Neural cell (in vitro differentiated cells): ENCODE data around the gene PDE11A. TPM values are rescaled to one million over a fixed set of nuclear protein-coding genes. Genes with fewer than 3 reads are reported as not detected.

Source experiments
- H2AFZ ChIP-seq: fragments of 200-600, 300-800 bp; sonication (generic), shearing (Covaris generic); 2 replicates; pipeline ENCODE4 v1.6.0; 2014; ENCODE audit warnings: low read depth, mild to moderate bottlenecking, antibody characterized with exemption, low read length, moderate library complexity
- H3F3A ChIP-seq: fragments of 200-600 bp; shearing (Covaris generic); 2 replicates; pipeline ENCODE4 v1.6.1; 2016; ENCODE audit warnings: mild to moderate bottlenecking, moderate library complexity, mixed read lengths, antibody characterized with exemption, low read length; ENCODE audit not compliant: insufficient read depth, poor library complexity, severe bottlenecking
- H3K27ac ChIP-seq: fragments of 200-600, 300-800 bp; sonication (generic), shearing (Covaris generic); 2 replicates; pipeline ENCODE4 v1.5.1; 2014; ENCODE audit warnings: mild to moderate bottlenecking, low read length, moderate library complexity
- H3K27me3 ChIP-seq: fragments of 300-800, 200-600 bp; sonication (generic), shearing (Covaris generic); 2 replicates; pipeline ENCODE4 v1.6.0; 2014; ENCODE audit warnings: mild to moderate bottlenecking, low read depth, low read length, moderate library complexity; ENCODE audit not compliant: insufficient read depth
- H3K36me3 ChIP-seq: fragments of 300-800, 200-600 bp; sonication (generic), shearing (Covaris generic); 2 replicates; pipeline ENCODE4 v1.5.1; 2014; ENCODE audit warnings: mild to moderate bottlenecking, antibody characterized with exemption, low read length, moderate library complexity; ENCODE audit not compliant: insufficient read depth
- H3K4me2 ChIP-seq: fragments of 300-800, 200-600 bp; sonication (generic), shearing (Covaris generic); 2 replicates; pipeline ENCODE4 v1.6.0; 2014; ENCODE audit warnings: mild to moderate bottlenecking, low read length
- H3K4me3 ChIP-seq: fragments of 300-800, 200-600 bp; sonication (generic), shearing (Covaris generic); 2 replicates; pipeline ENCODE4 v1.5.1; 2014; ENCODE audit warnings: mild to moderate bottlenecking, low read length, moderate library complexity
- H3K79me2 ChIP-seq: fragments of 200-600 bp; shearing (Covaris generic); replicated peaks from 2 replicates; pipeline ENCODE4 v1.6.0; 2014; ENCODE audit warnings: mild to moderate bottlenecking, low read length, moderate library complexity; ENCODE audit not compliant: insufficient read depth
- H3K9ac ChIP-seq: fragments of 300-800, 200-600 bp; sonication (generic), shearing (Covaris generic); 2 replicates; pipeline ENCODE4 v1.6.1; 2016; ENCODE audit warnings: mild to moderate bottlenecking, low read length, mixed read lengths
- H3K9me2 ChIP-seq: fragments of 200-600 bp; shearing (Covaris generic); 2 replicates; pipeline ENCODE4 v1.6.1; 2016; ENCODE audit warnings: mild to moderate bottlenecking, low read length, mixed read lengths; ENCODE audit not compliant: insufficient read depth
- H3K9me3 ChIP-seq: fragments of 200-600, 300-800 bp; sonication (generic), shearing (Covaris generic); 2 replicates; pipeline ENCODE4 v1.6.1; 2016; ENCODE audit warnings: mild to moderate bottlenecking, mixed run types, low read length, moderate library complexity, mixed read lengths
- H4K20me1 ChIP-seq: fragments of 200-600 bp; shearing (Covaris generic); 2 replicates; pipeline ENCODE4 v1.6.1; 2016; ENCODE audit warnings: mild to moderate bottlenecking, mixed run types; ENCODE audit not compliant: insufficient read depth
- EP300 ChIP-seq: fragments of 450-650 bp; conservative IDR thresholded peaks from 2 replicates; pipeline ENCODE4 v1.6.1; 2014; ENCODE audit warnings: antibody characterized with exemption, mild to moderate bottlenecking, moderate library complexity; ENCODE audit not compliant: poor library complexity, severe bottlenecking
- EZH2 ChIP-seq: fragments of 200-600, 300-800 bp; shearing (Covaris generic), sonication (generic); IDR thresholded peaks from 2 replicates; pipeline ENCODE4 v1.6.1; 2014; ENCODE audit warnings: antibody characterized with exemption, low read length, borderline replicate concordance, mild to moderate bottlenecking; ENCODE audit not compliant: insufficient read depth, poor library complexity, severe bottlenecking
- MXI1 ChIP-seq: fragments of 450-650 bp; conservative IDR thresholded peaks from 2 replicates; pipeline ENCODE4 v1.6.1; 2014; ENCODE audit warnings: antibody characterized with exemption, mild to moderate bottlenecking; ENCODE audit not compliant: poor library complexity, severe bottlenecking
- POLR2AphosphoS5 ChIP-seq: IDR thresholded peaks from 2 replicates; pipeline ENCODE4 v1.6.1; 2012
- RAD21 ChIP-seq: fragments of 450-650 bp; conservative IDR thresholded peaks from 2 replicates; pipeline ENCODE4 v1.6.1; 2014; ENCODE audit warnings: antibody characterized with exemption, mild to moderate bottlenecking, moderate library complexity
- SMC3 ChIP-seq: fragments of 450-650 bp; conservative IDR thresholded peaks from 2 replicates; pipeline ENCODE4 v1.6.1; 2014; ENCODE audit warnings: antibody characterized with exemption, mild to moderate bottlenecking, moderate library complexity; ENCODE audit not compliant: poor library complexity
- TAF1 ChIP-seq: IDR thresholded peaks from 2 replicates; pipeline ENCODE4 v1.6.1; 2012; ENCODE audit warnings: low read depth
- polyA plus RNA-seq: library from polyadenylated mRNA; depleted of rRNA; stranded (reverse); fragments of >200 nt; gene quantifications from 2 replicates; pipeline ENCODE4 v1.2.3, GENCODE V29; 2014
- TF ChIP-seq, protein P1 (sequence below): fragments of 450-650 bp; IDR thresholded peaks from 2 replicates; pipeline ENCODE4 v1.5.1; 2014; ENCODE audit warnings: antibody characterized with exemption, mild to moderate bottlenecking, moderate library complexity; ENCODE audit not compliant: poor library complexity, severe bottlenecking
- TF ChIP-seq, protein P2 (sequence below): IDR thresholded peaks from 2 replicates; pipeline ENCODE4 v1.6.1; 2012; ENCODE audit warnings: borderline replicate concordance

Gene PDE11A
- polyA plus RNA-seq, 1 donor from 2014 or later = 0.89 TPM

GRCh38 chr2:177726931-177727348 is 345.6 kb downstream of the PDE11A start:
- no peak for TF ChIP-seq POLR2AphosphoS5
- TF ChIP-seq, protein P1, sequence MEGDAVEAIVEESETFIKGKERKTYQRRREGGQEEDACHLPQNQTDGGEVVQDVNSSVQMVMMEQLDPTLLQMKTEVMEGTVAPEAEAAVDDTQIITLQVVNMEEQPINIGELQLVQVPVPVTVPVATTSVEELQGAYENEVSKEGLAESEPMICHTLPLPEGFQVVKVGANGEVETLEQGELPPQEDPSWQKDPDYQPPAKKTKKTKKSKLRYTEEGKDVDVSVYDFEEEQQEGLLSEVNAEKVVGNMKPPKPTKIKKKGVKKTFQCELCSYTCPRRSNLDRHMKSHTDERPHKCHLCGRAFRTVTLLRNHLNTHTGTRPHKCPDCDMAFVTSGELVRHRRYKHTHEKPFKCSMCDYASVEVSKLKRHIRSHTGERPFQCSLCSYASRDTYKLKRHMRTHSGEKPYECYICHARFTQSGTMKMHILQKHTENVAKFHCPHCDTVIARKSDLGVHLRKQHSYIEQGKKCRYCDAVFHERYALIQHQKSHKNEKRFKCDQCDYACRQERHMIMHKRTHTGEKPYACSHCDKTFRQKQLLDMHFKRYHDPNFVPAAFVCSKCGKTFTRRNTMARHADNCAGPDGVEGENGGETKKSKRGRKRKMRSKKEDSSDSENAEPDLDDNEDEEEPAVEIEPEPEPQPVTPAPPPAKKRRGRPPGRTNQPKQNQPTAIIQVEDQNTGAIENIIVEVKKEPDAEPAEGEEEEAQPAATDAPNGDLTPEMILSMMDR = no peak
- no peak for TF ChIP-seq SMC3
- TF ChIP-seq, protein P2, sequence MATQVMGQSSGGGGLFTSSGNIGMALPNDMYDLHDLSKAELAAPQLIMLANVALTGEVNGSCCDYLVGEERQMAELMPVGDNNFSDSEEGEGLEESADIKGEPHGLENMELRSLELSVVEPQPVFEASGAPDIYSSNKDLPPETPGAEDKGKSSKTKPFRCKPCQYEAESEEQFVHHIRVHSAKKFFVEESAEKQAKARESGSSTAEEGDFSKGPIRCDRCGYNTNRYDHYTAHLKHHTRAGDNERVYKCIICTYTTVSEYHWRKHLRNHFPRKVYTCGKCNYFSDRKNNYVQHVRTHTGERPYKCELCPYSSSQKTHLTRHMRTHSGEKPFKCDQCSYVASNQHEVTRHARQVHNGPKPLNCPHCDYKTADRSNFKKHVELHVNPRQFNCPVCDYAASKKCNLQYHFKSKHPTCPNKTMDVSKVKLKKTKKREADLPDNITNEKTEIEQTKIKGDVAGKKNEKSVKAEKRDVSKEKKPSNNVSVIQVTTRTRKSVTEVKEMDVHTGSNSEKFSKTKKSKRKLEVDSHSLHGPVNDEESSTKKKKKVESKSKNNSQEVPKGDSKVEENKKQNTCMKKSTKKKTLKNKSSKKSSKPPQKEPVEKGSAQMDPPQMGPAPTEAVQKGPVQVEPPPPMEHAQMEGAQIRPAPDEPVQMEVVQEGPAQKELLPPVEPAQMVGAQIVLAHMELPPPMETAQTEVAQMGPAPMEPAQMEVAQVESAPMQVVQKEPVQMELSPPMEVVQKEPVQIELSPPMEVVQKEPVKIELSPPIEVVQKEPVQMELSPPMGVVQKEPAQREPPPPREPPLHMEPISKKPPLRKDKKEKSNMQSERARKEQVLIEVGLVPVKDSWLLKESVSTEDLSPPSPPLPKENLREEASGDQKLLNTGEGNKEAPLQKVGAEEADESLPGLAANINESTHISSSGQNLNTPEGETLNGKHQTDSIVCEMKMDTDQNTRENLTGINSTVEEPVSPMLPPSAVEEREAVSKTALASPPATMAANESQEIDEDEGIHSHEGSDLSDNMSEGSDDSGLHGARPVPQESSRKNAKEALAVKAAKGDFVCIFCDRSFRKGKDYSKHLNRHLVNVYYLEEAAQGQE = no peak
- no peak for TF ChIP-seq TAF1
- Histone ChIP-seq H3K9ac (no peak overlapping the region), H3K79me2 (no peaks in the 10 kb centered on the region), H3K4me3 (no peak overlapping the region), H3F3A (no peaks in the 10 kb centered on the region), H3K36me3 (no peaks in the 10 kb centered on the region), H3K9me3 (no peaks in the 10 kb centered on the region), H3K4me2 (no peak overlapping the region), H2AFZ (no peak overlapping the region), H3K9me2 (no peaks in the 10 kb centered on the region), H3K27ac (no peak overlapping the region), H4K20me1 (no peaks in the 10 kb centered on the region), H3K27me3 (no peaks in the 10 kb centered on the region)

GRCh38 chr2:177724398-177725287 is 347.9 kb downstream of the PDE11A start:
- Histone ChIP-seq H3K9me2 (no peaks in the 10 kb centered on the region), H2AFZ (no peak overlapping the region), H3K27ac (no peak overlapping the region), H3F3A (no peaks in the 10 kb centered on the region), H4K20me1 (no peaks in the 10 kb centered on the region), H3K4me2 (no peak overlapping the region), H3K9me3 (no peaks in the 10 kb centered on the region), H3K36me3 (no peaks in the 10 kb centered on the region), H3K79me2 (no peaks in the 10 kb centered on the region), H3K9ac (no peak overlapping the region), H3K4me3 (no peak overlapping the region), H3K27me3 (no peaks in the 10 kb centered on the region)
- TF ChIP-seq SMC3 = peak; percentile 96
- no peak for TF ChIP-seq EZH2
- no peak for TF ChIP-seq TAF1
- no peak for TF ChIP-seq MXI1
- peak; percentile 98 for TF ChIP-seq RAD21
- TF ChIP-seq, protein P2 = no peak
- no peak for TF ChIP-seq EP300
- TF ChIP-seq, protein P1 = peak; percentile 97
- TF ChIP-seq POLR2AphosphoS5 = no peak
